ENCODE data around the gene ZNF814.
"Not testable (repeated sequence)": the region's sequence is repeated elsewhere in the genome, so short reads cannot be mapped to it uniquely, and the experiment has no call there.

ZNF814 gene

GRCh38 chr19:57816652-57817051 lies 72.2 kb downstream of the ZNF814 start:
- no peaks in the 10 kb centered on the region for H4K20me1 ChIP-seq (ENCODE audit: insufficient read depth)
- no peak overlapping the region for H3K4me2 ChIP-seq
- no peaks in the 10 kb centered on the region; the same call in 1 of the 2 replicates for H3K36me3 ChIP-seq (ENCODE audit: insufficient read depth)
- H3K4me1 ChIP-seq (ENCODE audit: low read depth, poor library complexity, severe bottlenecking) = peaks cover 27% of the 10 kb centered on the region
- H3K79me2 ChIP-seq (ENCODE audit: insufficient read depth, low read depth) = peaks cover 35% of the 10 kb centered on the region
- H2AFZ ChIP-seq (ENCODE audit: low read depth) = no peak overlapping the region
- TF ChIP-seq CTCF (conservative IDR thresholded peaks at IDR 0.05; ENCODE audit: low read depth, low read length) = no peak
- no peak overlapping the region for H3K27ac ChIP-seq
- no peak overlapping the region for H3K4me3 ChIP-seq (IDR thresholded peaks at IDR 0.05; ENCODE audit: insufficient read depth, low read depth, low read length)
- H3K27me3 ChIP-seq (ENCODE audit: insufficient read depth, low read depth) = no peaks in the 10 kb centered on the region
- no peak overlapping the region for H3K9ac ChIP-seq

GRCh38 chr19:57815247-57816075 lies 73.4 kb downstream of the ZNF814 start:
- no peaks in the 10 kb centered on the region for H4K20me1 ChIP-seq (ENCODE audit: insufficient read depth)
- H3K36me3 ChIP-seq (ENCODE audit: insufficient read depth) = no peaks in the 10 kb centered on the region; the same call in 1 of the 2 replicates
- no peak overlapping the region for H3K4me3 ChIP-seq (IDR thresholded peaks at IDR 0.05; ENCODE audit: insufficient read depth, low read depth, low read length)
- peaks cover 24% of the 10 kb centered on the region for H3K79me2 ChIP-seq (ENCODE audit: insufficient read depth, low read depth)
- H3K27me3 ChIP-seq (ENCODE audit: insufficient read depth, low read depth) = no peaks in the 10 kb centered on the region
- H3K4me1 ChIP-seq (ENCODE audit: low read depth, poor library complexity, severe bottlenecking) = peaks cover 24% of the 10 kb centered on the region
- no peak overlapping the region for H3K27ac ChIP-seq
- peak overlapping the region; percentile 93 for H3K4me2 ChIP-seq
- peak overlapping the region; percentile 88 for H2AFZ ChIP-seq (ENCODE audit: low read depth)
- TF ChIP-seq CTCF (conservative IDR thresholded peaks at IDR 0.05; ENCODE audit: low read depth, low read length) = no peak
- H3K9ac ChIP-seq = no peak overlapping the region

GRCh38 chr19:57814505-57815246 lies 74.2 kb downstream of the ZNF814 start, which contains the start of gene ZNF552:
Gene ZNF552, minus strand, starts transcription at chr19:57814913. Its CDS starts 170 bp downstream, at chr19:57814743.
- Histone ChIP-seq H3K36me3 (ENCODE audit: insufficient read depth) (no peaks in the 10 kb centered on the region; the same call in 1 of the 2 replicates), H3K9ac (peak within 1 kb of the TSS; percentile 68), H4K20me1 (ENCODE audit: insufficient read depth) (no peaks in the 10 kb centered on the region), H3K4me2 (peak within 1 kb of the TSS; percentile 93), H3K79me2 (ENCODE audit: insufficient read depth, low read depth) (peaks cover 16% of the 10 kb centered on the region), H3K27ac (peak within 1 kb of the TSS; percentile 23), H3K27me3 (ENCODE audit: insufficient read depth, low read depth) (no peaks in the 10 kb centered on the region), H3K4me3 (IDR thresholded peaks at IDR 0.05; ENCODE audit: insufficient read depth, low read depth, low read length) (no peak within 1 kb of the TSS), H2AFZ (ENCODE audit: low read depth) (peak within 1 kb of the TSS; percentile 88), H3K4me1 (ENCODE audit: low read depth, poor library complexity, severe bottlenecking) (peaks cover 23% of the 10 kb centered on the region)
- no peak for TF ChIP-seq CTCF (conservative IDR thresholded peaks at IDR 0.05; ENCODE audit: low read depth, low read length)

GRCh38 chr19:57813919-57814504 lies 74.8 kb downstream of the ZNF814 start:
- Histone ChIP-seq H4K20me1 (ENCODE audit: insufficient read depth) (no peaks in the 10 kb centered on the region), H3K27ac (peak overlapping the region; percentile 23), H3K9ac (peak overlapping the region; percentile 68), H3K36me3 (ENCODE audit: insufficient read depth) (no peaks in the 10 kb centered on the region; the same call in 1 of the 2 replicates), H2AFZ (ENCODE audit: low read depth) (peak overlapping the region; percentile 88), H3K4me1 (ENCODE audit: low read depth, poor library complexity, severe bottlenecking) (peaks cover 23% of the 10 kb centered on the region), H3K4me2 (peak overlapping the region; percentile 85), H3K79me2 (ENCODE audit: insufficient read depth, low read depth) (peaks cover 13% of the 10 kb centered on the region; the same call in 1 of the 2 replicates), H3K27me3 (ENCODE audit: insufficient read depth, low read depth) (no peaks in the 10 kb centered on the region), H3K4me3 (IDR thresholded peaks at IDR 0.05; ENCODE audit: insufficient read depth, low read depth, low read length) (no peak overlapping the region)
- no peak for TF ChIP-seq CTCF (conservative IDR thresholded peaks at IDR 0.05; ENCODE audit: low read depth, low read length)

- not testable (repeated sequence) for H2AFZ ChIP-seq (ENCODE audit: low read depth); H4K20me1 ChIP-seq (ENCODE audit: insufficient read depth); H3K36me3 ChIP-seq (ENCODE audit: insufficient read depth); H3K9ac ChIP-seq; H3K27me3 ChIP-seq (ENCODE audit: insufficient read depth, low read depth); H3K27ac ChIP-seq; H3K4me3 ChIP-seq (IDR thresholded peaks at IDR 0.05; ENCODE audit: insufficient read depth, low read depth, low read length)
- Histone ChIP-seq H3K79me2 (ENCODE audit: insufficient read depth, low read depth) (peaks cover 13% of the 10 kb centered on the region; the same call in 1 of the 2 replicates), H3K4me1 (ENCODE audit: low read depth, poor library complexity, severe bottlenecking) (peaks cover 23% of the 10 kb centered on the region), H3K4me2 (peak overlapping the region; percentile 85)
These were observed 75.6 kb downstream of the ZNF814 start for GRCh38 chr19:57812975-57813820.

All from KMS-11 (cell line).